Hepatocyte (in vitro differentiated cells): ENCODE results near the gene EFHD1. TPM values are rescaled to one million over a fixed set of nuclear protein-coding genes. Genes with fewer than 3 reads are reported as not detected.

Experiments
- DNase-seq: peaks from one replicate; pipeline ENCODE4 v3.0.0-alpha.2; 2016; ENCODE audit warnings: low spot score
- H2AFZ ChIP-seq: fragments of 200-600 bp; sonication (generic); 2 replicates; pipeline ENCODE4 v1.6.0; 2016; ENCODE audit warnings: antibody characterized with exemption, mild to moderate bottlenecking
- H3K27ac ChIP-seq: fragments of 200-600 bp; sonication (generic); 2 replicates; pipeline ENCODE4 v1.5.1; 2016; ENCODE audit warnings: mild to moderate bottlenecking
- H3K27me3 ChIP-seq: fragments of 200-600 bp; sonication (generic); 2 replicates; pipeline ENCODE4 v1.6.1; 2016
- H3K36me3 ChIP-seq: fragments of 200-600 bp; sonication (generic); replicated peaks from 2 replicates; pipeline ENCODE4 v1.5.1; 2016; ENCODE audit warnings: low read depth; ENCODE audit not compliant: insufficient read depth
- H3K4me1 ChIP-seq: fragments of 200-600 bp; sonication (generic); 2 replicates; pipeline ENCODE4 v1.5.1; 2016; ENCODE audit warnings: mild to moderate bottlenecking, moderate library complexity; ENCODE audit not compliant: insufficient read depth
- H3K4me2 ChIP-seq: fragments of 200-600 bp; sonication (generic); 2 replicates; pipeline ENCODE4 v1.6.0; 2016
- H3K4me3 ChIP-seq: fragments of 200-600 bp; sonication (generic); 2 replicates; pipeline ENCODE4 v1.5.1; 2016; ENCODE audit warnings: mild to moderate bottlenecking
- H3K79me2 ChIP-seq: fragments of 200-600 bp; sonication (generic); 2 replicates; pipeline ENCODE4 v1.6.0; 2017; ENCODE audit warnings: mild to moderate bottlenecking
- H3K9me2 ChIP-seq: fragments of 200-600 bp; sonication (generic); replicated peaks from 2 replicates; pipeline ENCODE4 v1.6.0; 2017; ENCODE audit warnings: mild to moderate bottlenecking; ENCODE audit not compliant: insufficient read depth
- H3K9me3 ChIP-seq: fragments of 200-600 bp; sonication (generic); 2 replicates; pipeline ENCODE4 v1.5.1; 2016; ENCODE audit warnings: low read depth, mild to moderate bottlenecking
- H4K20me1 ChIP-seq: fragments of 200-600 bp; sonication (generic); 2 replicates; pipeline ENCODE4 v1.6.0; 2016; ENCODE audit warnings: mild to moderate bottlenecking; ENCODE audit not compliant: insufficient read depth, poor library complexity, severe bottlenecking
- EZH2 ChIP-seq: fragments of 200-600 bp; sonication (generic); IDR thresholded peaks from 2 replicates; pipeline ENCODE4 v1.6.1; 2016; ENCODE audit warnings: antibody characterized with exemption, mild to moderate bottlenecking, borderline replicate concordance
- EZH2phosphoT487 ChIP-seq: fragments of 200-600 bp; sonication (generic); IDR thresholded peaks from one replicate; pipeline ENCODE4 v1.6.1; 2018; ENCODE audit warnings: antibody characterized with exemption, mild to moderate bottlenecking, low read depth, moderate library complexity; ENCODE audit not compliant: unreplicated experiment, severe bottlenecking
- WGBS: methylation state at CpG from one replicate; pipeline ENCODE4 v1.1.6; 2016; ENCODE audit warnings: low lambda C conversion rate; ENCODE audit errors: missing lambda C conversion rate; 5-methylcytosine and 5-hydroxymethylcytosine counted together
- polyA plus RNA-seq: library from polyadenylated mRNA; unstranded; fragments of >200 nt; fragmentation: Nextera tagmentation; extraction: Ambion mirVana; gene quantifications from 2 replicates; pipeline ENCODE4 v1.2.1, GENCODE V29; 2016
- total RNA-seq: library from RNA; depleted of rRNA; stranded (reverse); fragments of >200 nt; gene quantifications from 2 replicates; pipeline ENCODE4 v1.2.3, GENCODE V29; 2014
- TF ChIP-seq, protein P1 (sequence below): fragments of 200-600 bp; sonication (generic); IDR thresholded peaks from 2 replicates; pipeline ENCODE4 v1.5.1; 2016; ENCODE audit warnings: antibody characterized with exemption, mild to moderate bottlenecking; ENCODE audit not compliant: poor library complexity

Gene EFHD1
- total and polyA plus RNA-seq, 2 experiments from 2014 or later: 3.0 to 6.7 TPM

DNA sequence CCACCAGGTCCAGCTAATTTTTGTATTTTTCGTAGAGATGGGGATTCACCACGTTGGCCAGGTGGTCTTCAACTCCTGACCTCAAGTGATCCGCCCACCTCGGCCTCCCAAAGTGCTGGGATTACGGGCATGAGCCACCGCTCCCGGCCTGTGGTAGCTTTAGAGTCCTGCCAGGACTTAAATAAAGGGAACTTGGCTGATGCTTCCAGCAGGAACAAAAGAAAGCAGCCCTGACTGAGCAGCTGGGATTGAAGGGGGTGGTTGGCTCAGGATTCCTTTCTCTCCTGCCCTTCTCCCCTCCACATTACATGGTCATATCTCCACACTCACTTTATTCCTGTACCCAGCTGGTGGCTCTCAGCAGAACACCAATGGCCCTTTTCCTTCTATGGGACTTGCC, 20.0 kb downstream of the EFHD1 start:
- H3K9me3 ChIP-seq: no peaks in the 10 kb centered on the region
- no peaks in the 10 kb centered on the region for H3K79me2 ChIP-seq
- TF ChIP-seq, protein P1, sequence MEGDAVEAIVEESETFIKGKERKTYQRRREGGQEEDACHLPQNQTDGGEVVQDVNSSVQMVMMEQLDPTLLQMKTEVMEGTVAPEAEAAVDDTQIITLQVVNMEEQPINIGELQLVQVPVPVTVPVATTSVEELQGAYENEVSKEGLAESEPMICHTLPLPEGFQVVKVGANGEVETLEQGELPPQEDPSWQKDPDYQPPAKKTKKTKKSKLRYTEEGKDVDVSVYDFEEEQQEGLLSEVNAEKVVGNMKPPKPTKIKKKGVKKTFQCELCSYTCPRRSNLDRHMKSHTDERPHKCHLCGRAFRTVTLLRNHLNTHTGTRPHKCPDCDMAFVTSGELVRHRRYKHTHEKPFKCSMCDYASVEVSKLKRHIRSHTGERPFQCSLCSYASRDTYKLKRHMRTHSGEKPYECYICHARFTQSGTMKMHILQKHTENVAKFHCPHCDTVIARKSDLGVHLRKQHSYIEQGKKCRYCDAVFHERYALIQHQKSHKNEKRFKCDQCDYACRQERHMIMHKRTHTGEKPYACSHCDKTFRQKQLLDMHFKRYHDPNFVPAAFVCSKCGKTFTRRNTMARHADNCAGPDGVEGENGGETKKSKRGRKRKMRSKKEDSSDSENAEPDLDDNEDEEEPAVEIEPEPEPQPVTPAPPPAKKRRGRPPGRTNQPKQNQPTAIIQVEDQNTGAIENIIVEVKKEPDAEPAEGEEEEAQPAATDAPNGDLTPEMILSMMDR: no peak
- no peak for TF ChIP-seq EZH2phosphoT487
- no peak for TF ChIP-seq EZH2
- H3K9me2 ChIP-seq: no peaks in the 10 kb centered on the region
- H3K27ac ChIP-seq: no peak overlapping the region
- H3K4me3 ChIP-seq: no peak overlapping the region
- no peak overlapping the region for H2AFZ ChIP-seq
- 95% methylated on average over 7 of the region's 7 CpGs for WGBS
- DNase-seq: no peak
- no peak overlapping the region for H3K4me2 ChIP-seq
- no peaks in the 10 kb centered on the region for H3K36me3 ChIP-seq
- no peaks in the 10 kb centered on the region for H4K20me1 ChIP-seq
- no peaks in the 10 kb centered on the region for H3K27me3 ChIP-seq
- H3K4me1 ChIP-seq: no peaks in the 10 kb centered on the region

DNA sequence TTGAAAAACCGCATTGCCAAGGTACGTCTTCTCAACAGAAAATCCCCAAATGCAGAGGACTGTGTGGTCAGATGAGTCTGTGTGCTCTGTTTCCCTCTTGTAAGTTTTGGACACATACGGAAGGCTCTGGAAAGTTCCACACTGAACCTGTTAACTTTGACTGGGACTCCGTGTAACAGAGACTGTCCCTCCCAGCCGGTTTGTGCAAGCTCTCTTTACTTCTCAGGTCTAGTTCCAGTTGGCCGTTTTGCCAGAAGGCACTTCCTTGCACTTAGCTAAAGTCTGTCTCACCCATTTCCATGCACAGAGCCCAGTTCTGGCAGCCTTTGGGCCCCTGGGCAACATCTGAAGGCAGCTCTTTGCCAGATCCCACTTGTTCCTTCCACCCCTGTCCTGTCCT, 22.0 kb downstream of the EFHD1 start:
- Histone ChIP-seq H4K20me1 (no peaks in the 10 kb centered on the region), H3K9me2 (no peaks in the 10 kb centered on the region), H3K4me1 (no peaks in the 10 kb centered on the region), H2AFZ (no peak overlapping the region), H3K4me3 (no peak overlapping the region), H3K27me3 (no peaks in the 10 kb centered on the region), H3K4me2 (no peak overlapping the region), H3K79me2 (no peaks in the 10 kb centered on the region), H3K9me3 (no peaks in the 10 kb centered on the region), H3K27ac (no peak overlapping the region), H3K36me3 (no peaks in the 10 kb centered on the region)
- TF ChIP-seq EZH2: no peak
- no peak for TF ChIP-seq EZH2phosphoT487
- TF ChIP-seq, protein P1: no peak
- WGBS: 76% methylated on average over 6 of the region's 6 CpGs
- DNase-seq: no peak

DNA sequence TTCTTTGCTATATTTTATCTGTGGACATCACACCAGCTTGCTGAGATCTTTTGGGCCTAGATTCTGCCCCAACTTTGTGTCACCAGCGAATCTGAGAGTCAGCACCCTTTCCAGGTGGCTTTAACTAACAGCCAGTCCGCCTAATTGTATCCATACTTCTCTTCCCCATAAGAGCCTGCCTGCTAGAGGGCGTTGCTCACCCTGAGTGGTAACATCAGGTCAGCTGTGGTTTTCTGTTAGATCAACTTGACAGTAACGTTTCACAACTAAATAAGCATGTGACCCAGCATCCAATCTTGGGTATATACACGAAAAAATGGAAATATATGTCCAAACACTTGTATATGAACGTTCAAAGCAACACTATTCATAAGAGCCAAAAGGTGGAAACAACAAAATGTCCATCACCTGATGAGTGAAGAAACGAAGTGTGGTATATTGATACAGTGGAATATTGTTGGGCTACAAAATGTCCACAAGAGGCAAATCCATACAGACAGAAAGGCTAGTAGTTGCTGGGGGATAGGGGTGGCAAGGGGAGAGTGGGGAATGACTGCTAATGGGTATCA, 24.9 kb downstream of the EFHD1 start:
- DNase-seq: no peak
- H4K20me1 ChIP-seq: no peaks in the 10 kb centered on the region
- no peaks in the 10 kb centered on the region for H3K4me1 ChIP-seq
- H3K9me2 ChIP-seq: no peaks in the 10 kb centered on the region
- no peak overlapping the region for H3K4me2 ChIP-seq
- no peak overlapping the region for H3K4me3 ChIP-seq
- TF ChIP-seq EZH2phosphoT487: no peak
- no peak for TF ChIP-seq EZH2
- TF ChIP-seq, protein P1: no peak
- H3K36me3 ChIP-seq: no peaks in the 10 kb centered on the region
- no peaks in the 10 kb centered on the region for H3K9me3 ChIP-seq
- no peak overlapping the region for H3K27ac ChIP-seq
- WGBS: 51% methylated on average over 7 of the region's 7 CpGs
- H3K27me3 ChIP-seq: no peaks in the 10 kb centered on the region
- no peaks in the 10 kb centered on the region for H3K79me2 ChIP-seq
- H2AFZ ChIP-seq: no peak overlapping the region

DNA sequence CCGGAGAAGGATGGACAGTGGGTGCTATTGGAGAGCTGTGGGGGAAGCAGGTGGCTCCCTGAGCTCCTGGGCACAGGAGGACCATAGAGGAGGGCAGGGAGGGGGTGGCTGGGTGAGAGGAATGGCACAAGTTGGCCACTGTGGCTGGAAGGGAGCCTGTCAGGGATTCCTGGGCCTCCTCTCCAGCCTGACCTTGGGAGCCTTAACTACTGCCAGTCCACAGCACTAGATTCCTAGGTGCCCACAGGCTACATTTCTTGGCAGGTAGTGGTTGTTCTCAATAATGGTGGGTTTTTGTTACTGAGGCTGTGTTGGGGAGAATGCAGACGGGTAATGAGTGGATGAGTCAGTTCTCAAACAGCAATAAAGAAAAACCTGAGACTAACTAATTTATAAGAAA, 26.0 kb downstream of the EFHD1 start:
- H3K4me2 ChIP-seq: no peak overlapping the region
- no peaks in the 10 kb centered on the region for H3K9me3 ChIP-seq
- H3K4me1 ChIP-seq: no peaks in the 10 kb centered on the region
- no peak for TF ChIP-seq EZH2
- TF ChIP-seq, protein P1: no peak
- TF ChIP-seq EZH2phosphoT487: no peak
- H2AFZ ChIP-seq: no peak overlapping the region
- H3K27me3 ChIP-seq: no peaks in the 10 kb centered on the region
- no peaks in the 10 kb centered on the region for H3K79me2 ChIP-seq
- WGBS: 71% methylated on average over 2 of the region's 2 CpGs
- H3K9me2 ChIP-seq: no peaks in the 10 kb centered on the region
- no peak for DNase-seq
- no peaks in the 10 kb centered on the region for H3K36me3 ChIP-seq
- H3K27ac ChIP-seq: no peak overlapping the region
- no peak overlapping the region for H3K4me3 ChIP-seq
- H4K20me1 ChIP-seq: no peaks in the 10 kb centered on the region
